HCT116 (cell line): Measurements from ENCODE around the gene ZNF107. TPM values are rescaled to one million over a fixed set of nuclear protein-coding genes. Genes with fewer than 3 reads are reported as not detected.

Experiments used
- ATAC-seq: fragments of 200-7000 bp; cut with Tn5 transposase; 2 replicates; pipeline ENCODE4 v1.9.1; 2020; ENCODE audit warnings: mild to moderate bottlenecking, moderate library complexity
- BruUV-seq: library from RNA; stranded (reverse); fragments of 400-500 nt; replicated peaks from 2 replicates; lab custom pipeline; 2021; lab: Mats Ljungman, UMichigan
- CTCF ChIA-PET: fragments of 300-600 bp; sonication (Branson Sonifier 250); formaldehyde crosslinking; loops from one replicate; lab custom pipeline; 2021; ENCODE audit warnings: antibody characterized with exemption; lab: Charles Lee
- POLR2A ChIA-PET: fragments of 300-600, 350-600 bp; sonication (Branson Sonifier 250); formaldehyde crosslinking; loops from one replicate; lab custom pipeline; 2021; ENCODE audit warnings: antibody characterized with exemption; lab: Charles Lee
- RAD21 ChIA-PET, 2 experiments: fragments of 300-600 bp; sonication (Branson Sonifier 250); formaldehyde crosslinking; loops; one replicate each; lab custom pipeline; 2023; ENCODE audit warnings: low total read pairs in 2 of 2; ENCODE audit not compliant: uncharacterized antibody in 2 of 2, unreplicated experiment in 2 of 2, low non-redundant PET in 1 of 2; lab: Charles Lee
- DNase-seq: peaks from one replicate; pipeline ENCODE4 v3.0.0-alpha.2; 2010; ENCODE audit warnings: low read depth, low spot score
- H2AFZ ChIP-seq: fragments of 200-600 bp; shearing (Covaris generic), sonication (generic); 2 replicates; pipeline ENCODE4 v1.6.1; 2017; ENCODE audit warnings: low read depth, mixed run types, mixed read lengths, antibody characterized with exemption, low read length; ENCODE audit not compliant: poor library complexity, severe bottlenecking
- H3K27ac ChIP-seq: 2 replicates; pipeline ENCODE4 v1.5.1; 2012; ENCODE audit warnings: low read depth, low read length
- H3K27me3 ChIP-seq: fragments of 200-600 bp; sonication (generic); 2 replicates; pipeline ENCODE4 v1.6.1; 2016; ENCODE audit warnings: mixed run types, low read length, mixed read lengths; ENCODE audit not compliant: insufficient read depth
- H3K36me3 ChIP-seq, 2 experiments: fragments of 200-500 bp in 1 of 2; fragments of 200-600 bp in 1 of 2; sonication (Bioruptor generic) in 1 of 2; sonication (generic) in 1 of 2; 2 replicates each; pipeline versions ENCODE4 v1.5.1 to v1.6.1; 2014 to 2016; ENCODE audit warnings: low read length in 2 of 2, inconsistent platforms in 1 of 2, mixed read lengths in 1 of 2, mixed run types in 1 of 2; ENCODE audit not compliant: insufficient read depth in 2 of 2, control insufficient read depth in 1 of 2
- H3K4me1 ChIP-seq, 2 experiments: fragments of 200-600 bp in 1 of 2; sonication (generic) in 1 of 2; 2 replicates each; pipeline versions ENCODE4 v1.5.1 to v1.6.1; 2012 to 2017; ENCODE audit warnings: low read length in 2 of 2, inconsistent platforms in 1 of 2, mild to moderate bottlenecking in 1 of 2, mixed read lengths in 1 of 2, mixed run types in 1 of 2, moderate library complexity in 1 of 2; ENCODE audit not compliant: insufficient read depth in 2 of 2, control insufficient read depth in 1 of 2
- H3K4me2 ChIP-seq: fragments of 200-600 bp; sonication (generic); 2 replicates; pipeline ENCODE4 v1.6.1; 2017; ENCODE audit warnings: mixed run types, low read length, mixed read lengths
- H3K4me3 ChIP-seq, 2 experiments: fragments of 200-600 bp in 1 of 2; sonication (generic) in 1 of 2; replicated peaks in 1 of 2; 2 replicates each; pipeline ENCODE4 v1.5.1; 2011 to 2016; ENCODE audit warnings: low read length in 2 of 2, control low read depth in 1 of 2, low read depth in 1 of 2, mild to moderate bottlenecking in 1 of 2, mixed read lengths in 1 of 2, mixed run types in 1 of 2
- H3K79me2 ChIP-seq: fragments of 200-600 bp; sonication (generic); 2 replicates; pipeline ENCODE4 v1.6.1; 2017; ENCODE audit warnings: mild to moderate bottlenecking, mixed run types, low read length, moderate library complexity, mixed read lengths; ENCODE audit not compliant: insufficient read depth
- H3K9ac ChIP-seq: fragments of 200-600 bp; sonication (generic); 2 replicates; pipeline ENCODE4 v1.6.1; 2016; ENCODE audit warnings: low read length, mixed read lengths
- H3K9me2 ChIP-seq: fragments of 200-600 bp; sonication (generic), shearing (Covaris generic); 2 replicates; pipeline ENCODE4 v1.6.1; 2017; ENCODE audit warnings: mixed run types, mild to moderate bottlenecking, moderate library complexity; ENCODE audit not compliant: insufficient read depth
- H3K9me3 ChIP-seq, 2 experiments: fragments of 200-500 bp in 1 of 2; fragments of 200-600 bp in 1 of 2; sonication (Bioruptor generic) in 1 of 2; sonication (generic) in 1 of 2; 2 replicates each; pipeline ENCODE4 v1.6.1; 2014 to 2017; ENCODE audit warnings: low read length in 2 of 2, mixed read lengths in 2 of 2, inconsistent platforms in 1 of 2, low read depth in 1 of 2, mild to moderate bottlenecking in 1 of 2, mixed run types in 1 of 2, moderate library complexity in 1 of 2; ENCODE audit not compliant: control insufficient read depth in 1 of 2, insufficient read depth in 1 of 2
- H4K20me1 ChIP-seq: fragments of 200-600 bp; sonication (generic), shearing (Covaris generic); 2 replicates; pipeline ENCODE4 v1.6.1; 2017; ENCODE audit warnings: mixed run types, mild to moderate bottlenecking, moderate library complexity; ENCODE audit not compliant: insufficient read depth
- CEBPB ChIP-seq: IDR thresholded peaks from 2 replicates; pipeline ENCODE4 v1.6.1; 2012; ENCODE audit warnings: low read depth
- EGR1 ChIP-seq: IDR thresholded peaks from 2 replicates; pipeline ENCODE4 v1.6.1; 2012; ENCODE audit warnings: low read depth
- EZH2phosphoT487 ChIP-seq: fragments of 200-600 bp; IDR thresholded peaks from 2 replicates; pipeline ENCODE4 v1.6.1; 2018; ENCODE audit warnings: antibody characterized with exemption, borderline replicate concordance
- FOSL1 ChIP-seq: IDR thresholded peaks from 2 replicates; pipeline ENCODE4 v1.6.1; 2012; ENCODE audit warnings: low read depth
- JUND ChIP-seq: IDR thresholded peaks from 2 replicates; pipeline ENCODE4 v1.6.1; 2012
- POLR2A ChIP-seq: IDR thresholded peaks from 2 replicates; pipeline ENCODE4 v1.7.0; 2011; ENCODE audit warnings: borderline replicate concordance; ENCODE audit not compliant: insufficient read depth, insufficient read length; ENCODE audit errors: extremely low read depth
- POLR2AphosphoS5 ChIP-seq: IDR thresholded peaks from 2 replicates; pipeline ENCODE4 v1.6.1; 2011; ENCODE audit warnings: mild to moderate bottlenecking, low read depth, low read length, moderate library complexity
- SIN3A ChIP-seq: IDR thresholded peaks from 2 replicates; pipeline ENCODE4 v1.6.1; 2012; ENCODE audit warnings: low read depth
- SP1 ChIP-seq: IDR thresholded peaks from 2 replicates; pipeline ENCODE4 v1.6.1; 2012; ENCODE audit warnings: low read depth
- SRF ChIP-seq: IDR thresholded peaks from 2 replicates; pipeline ENCODE4 v1.6.1; 2012; ENCODE audit warnings: low read depth
- TCF7L2 ChIP-seq: IDR thresholded peaks from 2 replicates; pipeline ENCODE4 v1.7.0; 2011; ENCODE audit warnings: borderline replicate concordance, inconsistent platforms; ENCODE audit not compliant: insufficient read depth, insufficient read length; ENCODE audit errors: extremely low read depth
- ZFX ChIP-seq: fragments of 450-650 bp; IDR thresholded peaks from 2 replicates; pipeline ENCODE4 v1.6.1; 2017
- intact Hi-C: fragments of 100-400 bp; cut with micrococcal nuclease; formaldehyde crosslinking; loops from 2 replicates; pipeline ENCODE4 v1.10.0; 2022
- total RNA-seq: library from RNA; stranded (reverse); gene quantifications from one replicate; pipeline ENCODE4 v1.2.1, GENCODE V29; 2021; ENCODE audit not compliant: unreplicated experiment
- TF ChIP-seq, protein P1 (sequence below): IDR thresholded peaks from 2 replicates; pipeline ENCODE4 v1.6.1; 2012; ENCODE audit warnings: low read depth

ZNF107 gene
- total RNA-seq, 1 experiment from 2014 or later: 6.2 TPM

DNA sequence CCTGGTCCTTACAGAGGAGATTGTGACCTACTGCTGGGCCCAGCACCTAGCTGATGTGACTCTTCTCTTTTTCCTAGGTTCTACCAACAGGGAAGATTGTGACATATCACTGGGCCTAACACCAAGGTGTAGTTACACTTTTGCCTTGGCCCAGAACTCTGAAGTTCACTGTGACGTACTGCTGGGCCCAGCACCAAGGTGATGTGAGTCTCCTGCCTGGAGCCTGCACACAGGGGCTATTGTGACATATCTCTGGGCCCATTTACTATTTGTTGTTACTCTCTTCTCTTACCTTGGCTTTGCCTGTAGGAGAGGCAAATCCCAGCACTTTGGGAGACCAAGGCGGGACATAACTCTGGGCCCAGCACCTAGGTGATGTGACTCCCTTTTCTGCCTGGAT lies 23.1 kb upstream of the ZNF107 start:
- H4K20me1 ChIP-seq: no peaks in the 10 kb centered on the region
- no peak overlapping the region for H3K4me3 ChIP-seq
- intact Hi-C loops: no loop called here
- H3K27ac ChIP-seq: no peak overlapping the region
- no peak overlapping the region for H2AFZ ChIP-seq
- ChIA-PET RAD21 (no interaction called here), CTCF (no interaction called here), POLR2A (no interaction called here)
- no TSS peak for BruUV-seq
- no peak for TF ChIP-seq EGR1
- no peak for TF ChIP-seq POLR2A
- TF ChIP-seq FOSL1: no peak
- TF ChIP-seq, protein P1, sequence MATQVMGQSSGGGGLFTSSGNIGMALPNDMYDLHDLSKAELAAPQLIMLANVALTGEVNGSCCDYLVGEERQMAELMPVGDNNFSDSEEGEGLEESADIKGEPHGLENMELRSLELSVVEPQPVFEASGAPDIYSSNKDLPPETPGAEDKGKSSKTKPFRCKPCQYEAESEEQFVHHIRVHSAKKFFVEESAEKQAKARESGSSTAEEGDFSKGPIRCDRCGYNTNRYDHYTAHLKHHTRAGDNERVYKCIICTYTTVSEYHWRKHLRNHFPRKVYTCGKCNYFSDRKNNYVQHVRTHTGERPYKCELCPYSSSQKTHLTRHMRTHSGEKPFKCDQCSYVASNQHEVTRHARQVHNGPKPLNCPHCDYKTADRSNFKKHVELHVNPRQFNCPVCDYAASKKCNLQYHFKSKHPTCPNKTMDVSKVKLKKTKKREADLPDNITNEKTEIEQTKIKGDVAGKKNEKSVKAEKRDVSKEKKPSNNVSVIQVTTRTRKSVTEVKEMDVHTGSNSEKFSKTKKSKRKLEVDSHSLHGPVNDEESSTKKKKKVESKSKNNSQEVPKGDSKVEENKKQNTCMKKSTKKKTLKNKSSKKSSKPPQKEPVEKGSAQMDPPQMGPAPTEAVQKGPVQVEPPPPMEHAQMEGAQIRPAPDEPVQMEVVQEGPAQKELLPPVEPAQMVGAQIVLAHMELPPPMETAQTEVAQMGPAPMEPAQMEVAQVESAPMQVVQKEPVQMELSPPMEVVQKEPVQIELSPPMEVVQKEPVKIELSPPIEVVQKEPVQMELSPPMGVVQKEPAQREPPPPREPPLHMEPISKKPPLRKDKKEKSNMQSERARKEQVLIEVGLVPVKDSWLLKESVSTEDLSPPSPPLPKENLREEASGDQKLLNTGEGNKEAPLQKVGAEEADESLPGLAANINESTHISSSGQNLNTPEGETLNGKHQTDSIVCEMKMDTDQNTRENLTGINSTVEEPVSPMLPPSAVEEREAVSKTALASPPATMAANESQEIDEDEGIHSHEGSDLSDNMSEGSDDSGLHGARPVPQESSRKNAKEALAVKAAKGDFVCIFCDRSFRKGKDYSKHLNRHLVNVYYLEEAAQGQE: no peak
- TF ChIP-seq POLR2AphosphoS5: no peak
- TF ChIP-seq SIN3A: no peak
- TF ChIP-seq SP1: no peak
- H3K4me2 ChIP-seq: no peak overlapping the region
- no peaks in the 10 kb centered on the region for H3K9me3 ChIP-seq
- ATAC-seq (no peak), DNase-seq (no peak)
- H3K79me2 ChIP-seq: no peaks in the 10 kb centered on the region
- H3K36me3 ChIP-seq: no peaks in the 10 kb centered on the region
- no peaks in the 10 kb centered on the region for H3K27me3 ChIP-seq
- H3K9me2 ChIP-seq: no peaks in the 10 kb centered on the region
- no peak overlapping the region for H3K9ac ChIP-seq
- no peaks in the 10 kb centered on the region for H3K4me1 ChIP-seq

DNA sequence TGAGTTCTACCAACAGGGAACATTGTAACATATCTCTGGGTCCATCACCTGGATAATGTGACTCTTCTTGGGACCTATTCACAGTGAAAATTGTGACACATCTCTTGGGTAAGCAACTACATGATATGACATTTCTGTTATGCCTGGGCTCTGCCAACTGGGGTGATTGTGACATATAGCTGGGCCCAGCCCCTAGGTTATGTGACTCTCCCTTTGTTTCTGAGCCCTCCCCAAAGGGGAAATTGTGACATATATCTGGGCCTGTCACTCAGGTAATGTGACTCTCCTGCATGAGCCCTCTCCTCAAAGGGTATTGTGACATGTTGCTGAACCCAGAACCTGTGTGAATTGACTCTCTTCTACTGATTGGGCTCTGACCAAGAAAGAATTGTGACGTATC lies 22.4 kb upstream of the ZNF107 start:
- Histone ChIP-seq H3K9me2 (no peaks in the 10 kb centered on the region), H3K27me3 (no peaks in the 10 kb centered on the region), H3K4me2 (no peak overlapping the region), H3K36me3 (no peaks in the 10 kb centered on the region), H3K79me2 (no peaks in the 10 kb centered on the region), H3K4me3 (no peak overlapping the region), H4K20me1 (no peaks in the 10 kb centered on the region), H3K9me3 (no peaks in the 10 kb centered on the region), H2AFZ (no peak overlapping the region), H3K27ac (no peak overlapping the region), H3K9ac (no peak overlapping the region), H3K4me1 (no peaks in the 10 kb centered on the region)
- ATAC-seq: no peak
- RAD21 ChIA-PET: no interaction called here
- POLR2A ChIA-PET: no interaction called here
- BruUV-seq: no TSS peak
- intact Hi-C loops: no loop called here
- no peak for DNase-seq
- CTCF ChIA-PET: no interaction called here
- no peak for TF ChIP-seq EZH2phosphoT487
- TF ChIP-seq ZFX: no peak
- no peak for TF ChIP-seq SIN3A
- TF ChIP-seq, protein P1: no peak
- no peak for TF ChIP-seq CEBPB
- TF ChIP-seq JUND: no peak
- no peak for TF ChIP-seq TCF7L2
- no peak for TF ChIP-seq SRF
- no peak for TF ChIP-seq FOSL1
